ENCODE data around the gene FBXL13.

DNA sequence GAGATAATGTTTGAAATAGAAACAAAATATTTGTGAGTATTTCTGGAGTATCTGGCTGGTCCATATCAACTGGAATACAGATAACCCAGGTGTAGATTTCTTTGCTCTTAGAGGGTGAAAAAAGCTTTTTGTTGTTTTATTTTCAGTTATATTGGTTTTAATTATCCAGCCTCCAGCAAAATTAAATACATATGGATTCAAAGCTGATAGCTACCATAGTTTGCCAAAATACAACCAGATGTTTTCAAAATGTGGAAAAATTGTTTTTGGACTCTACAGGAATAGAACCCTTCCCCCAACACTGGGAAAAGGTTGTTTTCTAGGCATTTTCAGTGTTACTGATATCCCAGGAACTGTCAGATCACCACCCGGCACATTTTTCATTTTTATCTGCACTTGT, 131.7 kb downstream of the FBXL13 start:
- TF ChIP-seq, protein P1, sequence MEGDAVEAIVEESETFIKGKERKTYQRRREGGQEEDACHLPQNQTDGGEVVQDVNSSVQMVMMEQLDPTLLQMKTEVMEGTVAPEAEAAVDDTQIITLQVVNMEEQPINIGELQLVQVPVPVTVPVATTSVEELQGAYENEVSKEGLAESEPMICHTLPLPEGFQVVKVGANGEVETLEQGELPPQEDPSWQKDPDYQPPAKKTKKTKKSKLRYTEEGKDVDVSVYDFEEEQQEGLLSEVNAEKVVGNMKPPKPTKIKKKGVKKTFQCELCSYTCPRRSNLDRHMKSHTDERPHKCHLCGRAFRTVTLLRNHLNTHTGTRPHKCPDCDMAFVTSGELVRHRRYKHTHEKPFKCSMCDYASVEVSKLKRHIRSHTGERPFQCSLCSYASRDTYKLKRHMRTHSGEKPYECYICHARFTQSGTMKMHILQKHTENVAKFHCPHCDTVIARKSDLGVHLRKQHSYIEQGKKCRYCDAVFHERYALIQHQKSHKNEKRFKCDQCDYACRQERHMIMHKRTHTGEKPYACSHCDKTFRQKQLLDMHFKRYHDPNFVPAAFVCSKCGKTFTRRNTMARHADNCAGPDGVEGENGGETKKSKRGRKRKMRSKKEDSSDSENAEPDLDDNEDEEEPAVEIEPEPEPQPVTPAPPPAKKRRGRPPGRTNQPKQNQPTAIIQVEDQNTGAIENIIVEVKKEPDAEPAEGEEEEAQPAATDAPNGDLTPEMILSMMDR (conservative IDR thresholded peaks at IDR 0.05; ENCODE audit: low read length), result no peak
- no peak for TF ChIP-seq EZH2phosphoT487 (IDR thresholded peaks at IDR 0.05; ENCODE audit: borderline replicate concordance, low read depth, low read length)

Measured in OCI-LY7 (cell line).